Breast epithelium (tissue), 3 donors: Measurements from ENCODE around the gene ODF4.

Experiments
- CTCF ChIP-seq, 3 donors: fragments of 450-650 bp; IDR thresholded peaks; one replicate each; pipeline ENCODE4 v1.5.1; 2016 to 2017; ENCODE audit warnings: antibody characterized with exemption in 3 of 3, mild to moderate bottlenecking in 3 of 3, moderate library complexity in 3 of 3
- POLR2A ChIP-seq: fragments of 450-650 bp; IDR thresholded peaks from one replicate; pipeline ENCODE4 v1.6.1; 2016; ENCODE audit warnings: antibody characterized with exemption, mild to moderate bottlenecking, moderate library complexity
- POLR2AphosphoS5 ChIP-seq, 3 donors: sonication (generic); formaldehyde crosslinking; IDR thresholded peaks; one replicate each; pipeline ENCODE4 v1.6.1; 2017; ENCODE audit warnings: antibody characterized with exemption in 3 of 3

GRCh38 chr17:8294361-8294760 lies 45.3 kb upstream of the ODF4 start:
- TF ChIP-seq CTCF (IDR thresholded peaks at IDR 0.05) (no peak), POLR2AphosphoS5 (IDR thresholded peaks at IDR 0.05) (no peak), POLR2A (no peak)
